Measurements from ENCODE around the gene MLN. TPM values are rescaled to one million over a fixed set of nuclear protein-coding genes. Genes with fewer than 3 reads are reported as not detected.

Gene MLN
- total and polyA plus RNA-seq, 8 donors: 0.28 TPM; not detected in 7

- no peak for TF ChIP-seq CTCF (IDR thresholded peaks at IDR 0.05)
- Histone ChIP-seq H3K4me3 (no peak overlapping the region), H3K27ac (no peak overlapping the region), H3K36me3 (no peaks in the 10 kb centered on the region), H3K27me3 (no peaks in the 10 kb centered on the region), H3K4me1 (no peaks in the 10 kb centered on the region), H3K9me3 (no peaks in the 10 kb centered on the region)
- ATAC-seq (no peak), DNase-seq (no peak)
- intact Hi-C loops (cut with DNase I): no loop called here
Measured at GRCh38 chr6:33756211-33756954, 47.4 kb downstream of the MLN start.

GRCh38 chr6:33755070-33755869 lies 48.5 kb downstream of the MLN start:
- Histone ChIP-seq H3K4me1 (no peaks in the 10 kb centered on the region), H3K4me3 (no peak overlapping the region), H3K27ac (no peak overlapping the region), H3K36me3 (no peaks in the 10 kb centered on the region), H3K9me3 (no peaks in the 10 kb centered on the region), H3K27me3 (no peaks in the 10 kb centered on the region)
- ATAC-seq: no peak
- no peak for TF ChIP-seq CTCF (IDR thresholded peaks at IDR 0.05)
- intact Hi-C loops (cut with DNase I): no loop called here
- no peak for DNase-seq

- DNase-seq (no peak), ATAC-seq (no peak)
- Histone ChIP-seq H3K36me3 (no peaks in the 10 kb centered on the region), H3K27me3 (no peaks in the 10 kb centered on the region), H3K9me3 (no peaks in the 10 kb centered on the region), H3K4me3 (no peak overlapping the region), H3K4me1 (no peaks in the 10 kb centered on the region), H3K27ac (no peak overlapping the region)
- no peak for TF ChIP-seq CTCF (IDR thresholded peaks at IDR 0.05)
- intact Hi-C loops (cut with DNase I): no loop called here
Measured at GRCh38 chr6:33754222-33754621, 49.6 kb downstream of the MLN start.

- intact Hi-C loops (cut with DNase I): no loop called here
- no peaks in the 10 kb centered on the region for H3K27me3 ChIP-seq
- H3K36me3 ChIP-seq: no peaks in the 10 kb centered on the region
- ATAC-seq: no peak
- no peak for DNase-seq
- no peaks in the 10 kb centered on the region for H3K4me1 ChIP-seq
- TF ChIP-seq CTCF (IDR thresholded peaks at IDR 0.05): no peak
- H3K4me3 ChIP-seq: no peak overlapping the region
- H3K9me3 ChIP-seq: no peaks in the 10 kb centered on the region
- H3K27ac ChIP-seq: no peak overlapping the region
Measured at GRCh38 chr6:33752646-33753015, 51.2 kb downstream of the MLN start.

Data from left lung (tissue), 10 donors.